Esophagus muscularis mucosa (tissue), 4 donors: Measurements from ENCODE around the gene SOX15. TPM values are rescaled to one million over a fixed set of nuclear protein-coding genes. Genes with fewer than 3 reads are reported as not detected.
A peak's percentile ranks its signal among the peaks of the same experiment; 100 is the strongest.

ENCODE experiments used
- DNase-seq: peaks from one replicate; pipeline ENCODE4 v3.0.0-alpha.2; 2017; ENCODE audit errors: extremely low spot score
- H3K27ac ChIP-seq, 4 donors: fragments of 200-600 bp; sonication (generic); replicated peaks in 1 of 4; 1 replicate in 3 of 4; 2 replicates in 1 of 4; pipeline ENCODE4 v1.5.1; 2016 to 2019; ENCODE audit warnings: mild to moderate bottlenecking in 1 of 4
- H3K27me3 ChIP-seq, 4 donors: fragments of 200-600 bp; sonication (generic); one replicate each; pipeline versions ENCODE4 v1.5.1 to v1.6.0; 2016 to 2019
- H3K36me3 ChIP-seq, 4 donors: fragments of 200-600 bp; sonication (generic); one replicate each; pipeline ENCODE4 v1.5.1; 2016 to 2019
- H3K4me1 ChIP-seq, 4 donors: fragments of 200-600 bp; sonication (generic); one replicate each; pipeline ENCODE4 v1.5.1; 2016 to 2019
- H3K4me3 ChIP-seq, 4 donors: fragments of 200-600 bp; sonication (generic); 1 replicate in 2 of 4; 2 replicates in 2 of 4; pipeline ENCODE4 v1.5.1; 2016 to 2019; ENCODE audit warnings: mild to moderate bottlenecking in 4 of 4, moderate library complexity in 1 of 4
- H3K9me3 ChIP-seq, 4 donors: fragments of 200-600 bp; sonication (generic); 1 replicate in 3 of 4; 2 replicates in 1 of 4; pipeline ENCODE4 v1.5.1; 2016 to 2019
- CTCF ChIP-seq, 3 experiments: fragments of 200-600 bp in 2 of 3; fragments of 450-650 bp in 1 of 3; sonication (generic) in 2 of 3; IDR thresholded peaks; one replicate each; pipeline ENCODE4 v1.5.1; 2017 to 2019; ENCODE audit warnings: antibody characterized with exemption in 3 of 3, mild to moderate bottlenecking in 2 of 3, moderate library complexity in 1 of 3
- EP300 ChIP-seq: sonication (generic); formaldehyde crosslinking; IDR thresholded peaks from one replicate; pipeline ENCODE4 v1.6.1; 2017; ENCODE audit warnings: antibody characterized with exemption
- POLR2A ChIP-seq: fragments of 450-650 bp; IDR thresholded peaks from one replicate; pipeline ENCODE4 v1.6.1; 2017; ENCODE audit warnings: antibody characterized with exemption, moderate library complexity, mild to moderate bottlenecking, low read depth
- POLR2AphosphoS5 ChIP-seq, 2 donors: sonication (generic); formaldehyde crosslinking; IDR thresholded peaks; one replicate each; pipeline ENCODE4 v1.6.1; 2017; ENCODE audit warnings: antibody characterized with exemption in 2 of 2
- WGBS: methylation state at CpG from one replicate; pipeline ENCODE4 v1.1.5; 2018; 5-methylcytosine and 5-hydroxymethylcytosine counted together
- intact Hi-C: fragments of 100-400 bp; cut with DNase I; formaldehyde crosslinking; loops from one replicate; pipeline ENCODE4 v1.15.1; 2023
- total RNA-seq, 4 donors: library from RNA; depleted of rRNA; stranded (reverse); fragments of >200 nt; gene quantifications; one replicate each; pipeline versions ENCODE4 v1.1.0 to v1.2.1, GENCODE V29; 2016

Gene SOX15
- total RNA-seq, 4 donors from 2014 or later: 2.9 to 14.6 (median 10.9) TPM

GRCh38 chr17:7631398-7632380, 41.8 kb upstream of the SOX15 start:
- intact Hi-C loops: loop anchor here (2.0 kb wide), 1 partner anchor 55 kb away; the partner anchor contains the start of gene TP53

GRCh38 chr17:7629939-7630571, 40.2 kb upstream of the SOX15 start, which contains the start of gene SHBG:
SHBG (plus strand) TSS chr17:7630135; CDS start chr17:7630173, 38 bp downstream.
- no peak for TF ChIP-seq POLR2A
- TF ChIP-seq POLR2AphosphoS5 (IDR thresholded peaks at IDR 0.05): no peak
- TF ChIP-seq EP300: no peak
- TF ChIP-seq CTCF (IDR thresholded peaks at IDR 0.05): no peak
- no peaks in the 10 kb centered on the region for H3K9me3 ChIP-seq
- no peaks in the 10 kb centered on the region for H3K27me3 ChIP-seq
- H3K27ac ChIP-seq: no peak within 1 kb of the TSS
- peaks cover 0 to 8% (median 2%) of the 10 kb centered on the region in 4 donors for H3K36me3 ChIP-seq
- peaks cover 9 to 21% (median 18%) of the 10 kb centered on the region in 4 donors for H3K4me1 ChIP-seq
- WGBS: 77% methylated on average over 12 of the region's 13 CpGs
- intact Hi-C loops: no loop called here
- no peak within 1 kb of the TSS for H3K4me3 ChIP-seq
- DNase-seq: no peak

More at GRCh38 chr17:7631398-7632380, 41.8 kb upstream of the SOX15 start:
- H3K27me3 ChIP-seq: no peaks in the 10 kb centered on the region
- H3K4me3 ChIP-seq: no peak overlapping the region
- H3K9me3 ChIP-seq: no peaks in the 10 kb centered on the region
- TF ChIP-seq POLR2A: no peak
- TF ChIP-seq CTCF (IDR thresholded peaks at IDR 0.05): no peak
- TF ChIP-seq POLR2AphosphoS5 (IDR thresholded peaks at IDR 0.05): no peak
- no peak for TF ChIP-seq EP300
- no peak for DNase-seq
- H3K36me3 ChIP-seq: no peaks in the 10 kb centered on the region
- peaks cover 4 to 16% (median 13%) of the 10 kb centered on the region in 4 donors for H3K4me1 ChIP-seq
- H3K27ac ChIP-seq: no peak overlapping the region
- 80% methylated on average over 11 of the region's 11 CpGs for WGBS

- H3K36me3 ChIP-seq: peaks cover 0 to 8% (median 2%) of the 10 kb centered on the region in 4 donors
- peak within 1 kb of the TSS; percentile 91 to 97 (median 96) for H3K27ac ChIP-seq
- H3K4me3 ChIP-seq: peak within 1 kb of the TSS; percentile 71 to 85 (median 82)
- intact Hi-C loops: no loop called here
- no peaks in the 10 kb centered on the region for H3K9me3 ChIP-seq
- 0% methylated on average over 29 of the region's 54 CpGs for WGBS
- DNase-seq: peak; percentile 100
- peak in 1 of 3 experiments; percentile 7 for TF ChIP-seq CTCF (IDR thresholded peaks at IDR 0.05)
- TF ChIP-seq POLR2A: peak; percentile 66
- TF ChIP-seq POLR2AphosphoS5 (IDR thresholded peaks at IDR 0.05): peak; percentile 75 to 91
- TF ChIP-seq EP300: no peak
- H3K4me1 ChIP-seq: peaks cover 9 to 19% (median 18%) of the 10 kb centered on the region in 4 donors
- no peaks in the 10 kb centered on the region for H3K27me3 ChIP-seq
Observed at GRCh38 chr17:7627250-7628121, 37.6 kb upstream of the SOX15 start, which contains the start of gene SAT2. SAT2 (minus strand) TSS chr17:7627821; CDS start chr17:7627635, 186 bp downstream.

DNA sequence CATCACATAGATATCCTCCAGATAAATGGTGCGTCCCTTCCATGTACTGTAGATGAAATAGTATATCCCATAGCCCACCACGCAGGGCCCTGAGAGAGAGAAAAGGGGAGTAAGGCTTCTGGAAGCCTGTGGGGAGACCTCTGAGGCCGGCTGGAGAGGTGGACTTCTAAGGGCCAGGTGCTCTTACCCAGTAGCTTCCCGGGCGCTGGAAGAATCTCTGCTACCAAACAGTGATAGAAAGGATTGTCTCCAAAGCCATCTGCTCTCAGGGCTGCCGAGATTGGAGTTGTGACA, 37.0 kb upstream of the SOX15 start:
- DNase-seq: no peak
- Histone ChIP-seq H3K27me3 (no peaks in the 10 kb centered on the region), H3K9me3 (no peaks in the 10 kb centered on the region), H3K36me3 (peaks cover 0 to 8% (median 2%) of the 10 kb centered on the region in 4 donors), H3K4me1 (peaks cover 9 to 19% (median 17%) of the 10 kb centered on the region in 4 donors), H3K27ac (peak overlapping the region; percentile 91 to 97 (median 96)), H3K4me3 (peak overlapping the region; percentile 71 to 85 (median 82))
- WGBS: 14% methylated on average over 6 of the region's 6 CpGs
- TF ChIP-seq EP300 (no peak), POLR2A (no peak), POLR2AphosphoS5 (IDR thresholded peaks at IDR 0.05) (no peak), CTCF (IDR thresholded peaks at IDR 0.05) (no peak)
- intact Hi-C loops: no loop called here
